HCT116 (cell line): ENCODE data around the gene MRLN.

ENCODE experiments used
- CTCF ChIP-seq, 3 experiments: fragments of 200-600 bp in 1 of 3; sonication (generic) in 1 of 3; IDR thresholded peaks in 2 of 3; conservative IDR thresholded peaks in 1 of 3; 2 replicates each; pipeline ENCODE4 v1.5.1; 2012 to 2017; ENCODE audit warnings: low read depth in 2 of 3, low read length in 2 of 3, antibody characterized with exemption in 1 of 3, borderline replicate concordance in 1 of 3, control low read depth in 1 of 3, mild to moderate bottlenecking in 1 of 3, mixed read lengths in 1 of 3, mixed run types in 1 of 3, moderate library complexity in 1 of 3; ENCODE audit not compliant: insufficient read depth in 1 of 3
- EGR1 ChIP-seq: IDR thresholded peaks from 2 replicates; pipeline ENCODE4 v1.6.1; 2012; ENCODE audit warnings: low read depth
- EZH2phosphoT487 ChIP-seq: fragments of 200-600 bp; IDR thresholded peaks from 2 replicates; pipeline ENCODE4 v1.6.1; 2018; ENCODE audit warnings: antibody characterized with exemption, borderline replicate concordance
- REST ChIP-seq: IDR thresholded peaks from 2 replicates; pipeline ENCODE4 v1.6.1; 2012; ENCODE audit warnings: low read depth
- SIN3A ChIP-seq: IDR thresholded peaks from 2 replicates; pipeline ENCODE4 v1.6.1; 2012; ENCODE audit warnings: low read depth

- TF ChIP-seq CTCF (IDR thresholded peaks at IDR 0.05 in 2 of 3, conservative IDR thresholded peaks at IDR 0.05 in 1 of 3; ENCODE audit: borderline replicate concordance in 1 of 3, insufficient read depth in 1 of 3, low read depth in 2 of 3, low read length in 2 of 3) (no peak), REST (no peak), SIN3A (no peak), EGR1 (no peak), EZH2phosphoT487 (no peak)
Measured at GRCh38 chr10:59711871-59712494, 41.3 kb downstream of the MRLN start.
